NCI-H526 (cell line): ENCODE results near the gene PSMG2.

Experiments used
- DNase-seq, 2 experiments: peaks; one replicate each; lab custom pipeline; 2025; lab: John Stamatoyannopoulos, UW

The PSMG2 gene

DNA sequence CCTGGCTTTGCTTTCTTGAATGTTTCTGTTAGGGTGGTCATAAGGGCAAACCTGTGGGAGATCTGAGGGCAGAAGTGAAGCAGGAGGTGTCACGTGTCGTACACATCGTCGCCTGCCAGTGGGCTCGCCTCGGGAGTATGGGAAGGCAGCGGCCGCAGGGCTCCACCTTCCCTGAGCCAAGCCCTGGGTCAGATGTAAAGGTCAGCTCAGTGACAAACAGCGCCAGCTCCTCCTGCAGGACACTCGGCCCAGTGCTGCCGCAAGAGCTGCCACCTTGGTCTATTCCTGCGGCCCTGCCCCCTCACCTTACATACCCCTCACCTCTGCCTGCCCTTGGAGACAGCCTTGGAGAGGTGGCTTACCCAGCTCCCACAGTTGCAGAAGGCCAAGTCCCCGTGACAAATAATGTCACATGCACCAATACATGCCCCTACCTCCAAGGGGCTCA is 64.2 kb downstream of the PSMG2 start:
- no peak for DNase-seq

DNA sequence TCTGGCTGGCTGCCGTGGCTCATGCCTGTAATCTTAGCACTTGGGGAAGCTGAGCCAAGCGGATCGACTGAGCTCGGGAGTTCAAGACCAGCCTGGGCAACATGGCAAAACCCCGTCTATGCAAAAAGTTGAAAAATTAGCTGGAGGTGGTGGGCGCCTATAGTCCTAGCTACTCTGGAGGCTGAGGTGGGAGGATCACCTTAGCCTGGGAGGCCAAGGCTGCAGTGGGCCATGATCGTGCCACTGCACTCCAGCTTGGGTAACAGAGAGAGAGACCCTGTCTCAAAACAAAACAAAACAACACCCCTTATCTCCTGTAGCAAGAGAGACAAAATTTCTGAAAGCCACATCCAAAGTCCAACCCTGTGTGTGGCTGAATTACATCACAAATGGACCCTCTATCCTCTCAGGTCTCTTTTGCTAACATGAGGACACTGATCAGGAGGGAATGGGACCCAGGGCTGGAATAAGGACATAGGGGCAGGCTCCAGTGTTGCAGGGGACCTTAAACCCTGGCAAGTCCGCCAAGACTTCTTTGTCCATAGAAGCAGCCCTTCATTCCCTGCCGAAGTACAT is 64.8 kb downstream of the PSMG2 start:
- no peak for DNase-seq

DNA sequence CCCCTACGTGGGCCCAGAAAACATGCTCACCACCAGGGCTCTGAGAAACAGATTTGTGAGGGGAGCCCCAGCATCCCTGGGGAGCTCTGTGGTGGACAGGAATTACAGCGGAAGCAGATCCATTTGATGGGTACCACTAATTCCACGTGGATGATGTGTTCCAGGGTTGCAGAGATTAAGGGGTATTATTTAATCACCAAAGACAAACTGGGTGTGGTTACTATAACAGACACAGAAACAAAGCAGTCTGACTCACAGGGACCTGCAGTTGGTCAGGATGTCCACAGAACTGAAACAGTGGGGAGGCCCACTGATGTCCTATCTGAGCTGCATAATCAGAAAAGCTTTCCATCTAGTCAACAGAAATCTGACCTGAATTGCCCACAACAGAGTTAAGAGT is 65.8 kb downstream of the PSMG2 start:
- DNase-seq: no peak

DNA sequence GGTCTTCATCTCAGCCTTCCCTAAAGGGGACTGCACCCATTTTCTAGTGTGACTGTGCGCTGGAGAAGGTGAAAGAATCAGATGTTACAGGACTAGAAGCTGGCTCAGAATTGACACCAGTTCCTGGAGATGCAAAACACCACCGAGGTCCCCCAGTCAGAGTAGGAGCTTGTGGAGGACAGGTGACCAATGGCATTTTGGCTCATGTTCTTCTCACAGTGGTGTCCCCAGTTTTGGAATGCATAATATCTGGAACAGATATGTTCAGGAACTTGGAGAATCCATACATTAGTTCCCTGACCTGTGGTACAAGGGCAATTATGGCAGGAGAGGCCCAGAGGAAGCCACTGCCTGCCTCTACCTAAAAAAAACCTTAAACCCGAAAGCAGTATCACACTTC is 66.3 kb downstream of the PSMG2 start:
- DNase-seq: no peak

DNA sequence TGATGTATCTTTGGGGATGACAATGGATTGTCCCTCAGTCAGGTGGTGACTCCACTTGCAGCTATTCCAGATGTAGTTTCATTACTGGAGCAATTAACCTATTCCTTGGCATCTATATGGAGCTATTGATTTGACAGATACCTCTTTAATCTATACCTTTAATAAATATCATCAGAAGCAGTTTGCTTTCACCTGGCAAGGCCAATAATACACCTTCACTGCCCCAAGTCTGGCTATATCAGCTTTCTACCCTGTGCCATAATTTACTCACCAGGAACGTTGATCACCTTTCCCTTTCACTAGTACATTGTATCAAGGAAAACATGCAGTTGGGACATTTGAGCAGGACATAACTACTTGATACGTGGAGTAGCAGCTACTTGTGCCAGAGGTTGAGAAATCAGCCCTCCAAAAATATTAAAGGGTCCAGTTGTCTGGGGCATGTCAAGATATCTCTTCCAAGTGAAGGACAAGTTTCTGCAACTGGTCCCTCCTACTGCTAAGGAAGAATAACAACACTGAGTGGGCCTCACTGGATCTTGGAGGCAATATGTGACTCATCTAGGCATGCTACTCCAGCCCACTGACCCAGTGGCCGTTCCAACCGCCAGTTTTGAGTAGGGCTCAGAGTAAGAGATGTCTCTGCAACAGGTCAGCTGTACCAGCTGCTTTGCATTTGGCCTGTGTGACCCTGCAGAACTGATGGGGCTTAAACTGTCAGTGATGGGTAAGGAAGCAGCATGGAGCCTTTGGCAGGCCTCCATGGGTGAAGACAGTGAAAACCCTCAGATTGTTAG is 67.0 kb downstream of the PSMG2 start:
- no peak for DNase-seq

DNA sequence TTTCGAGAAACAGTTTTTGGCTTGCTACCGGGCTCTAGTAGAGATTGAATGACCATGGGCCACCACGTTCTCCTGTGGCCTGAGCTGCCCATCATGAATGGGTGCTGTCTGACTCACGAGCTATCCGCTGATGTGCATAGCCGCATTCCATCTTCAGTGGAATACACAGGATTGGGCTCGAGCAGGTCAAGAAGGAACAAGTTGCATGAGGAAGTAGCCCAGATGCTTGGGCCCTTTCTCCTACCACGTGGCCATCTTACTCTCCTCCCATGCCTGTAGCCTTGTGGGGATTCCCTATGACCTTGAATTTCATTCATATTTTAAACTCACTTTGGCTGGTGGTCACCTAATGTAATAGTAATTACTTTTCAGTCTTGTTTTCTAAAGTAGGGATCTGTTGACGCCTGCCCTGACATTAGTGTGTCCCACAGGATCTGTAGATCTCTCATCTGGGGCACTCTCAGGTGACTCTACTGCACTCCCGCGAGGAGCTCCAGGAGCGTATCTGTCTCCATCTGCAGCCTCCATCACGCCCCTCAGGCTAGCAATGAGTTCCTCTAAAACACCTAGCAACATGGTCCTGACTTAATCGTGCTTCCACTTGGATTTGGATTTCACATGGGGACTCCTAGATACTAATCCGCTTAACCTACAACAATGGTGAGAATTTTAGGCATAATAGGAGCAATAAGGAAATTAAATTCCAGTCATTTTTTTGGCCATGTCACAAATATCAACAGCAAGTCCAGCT is 67.8 kb downstream of the PSMG2 start:
- DNase-seq: no peak

DNA sequence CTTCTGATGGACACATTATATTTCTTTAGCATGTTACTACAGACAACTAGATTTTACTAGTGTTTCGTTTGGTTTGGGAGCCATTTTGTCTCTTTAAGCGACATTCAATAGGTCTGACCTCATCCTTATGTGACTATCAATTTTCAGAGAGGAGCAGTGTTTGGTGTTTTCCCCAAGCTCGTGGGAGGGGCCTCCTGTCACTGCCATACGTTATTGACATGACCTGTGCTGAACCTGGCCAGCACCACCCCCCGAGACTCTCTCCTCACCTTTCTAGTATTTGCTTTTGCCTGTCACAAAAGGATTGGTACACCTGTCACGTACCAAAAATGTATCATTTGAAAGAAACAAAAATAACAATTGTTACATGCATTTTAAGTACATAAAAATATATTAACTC is 69.3 kb downstream of the PSMG2 start:
- no peak for DNase-seq

DNA sequence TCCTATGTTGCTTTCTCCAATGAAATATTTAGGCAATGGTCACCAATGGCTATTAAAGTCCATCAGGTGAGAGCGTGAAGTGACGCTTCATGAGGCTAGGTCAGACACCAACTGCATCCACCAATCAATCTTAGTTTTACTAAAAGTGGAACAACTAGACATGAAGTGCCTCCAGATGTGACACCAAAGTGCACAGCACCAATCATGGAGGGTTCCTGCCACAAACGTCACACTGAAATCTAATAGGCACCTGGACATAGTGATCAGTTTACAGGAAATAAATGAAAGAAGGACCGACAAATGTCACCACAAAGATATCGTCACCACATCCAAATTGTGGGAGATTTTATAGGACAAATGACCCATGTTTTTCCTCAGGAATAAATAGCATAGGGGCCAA is 70.5 kb downstream of the PSMG2 start:
- no peak for DNase-seq

DNA sequence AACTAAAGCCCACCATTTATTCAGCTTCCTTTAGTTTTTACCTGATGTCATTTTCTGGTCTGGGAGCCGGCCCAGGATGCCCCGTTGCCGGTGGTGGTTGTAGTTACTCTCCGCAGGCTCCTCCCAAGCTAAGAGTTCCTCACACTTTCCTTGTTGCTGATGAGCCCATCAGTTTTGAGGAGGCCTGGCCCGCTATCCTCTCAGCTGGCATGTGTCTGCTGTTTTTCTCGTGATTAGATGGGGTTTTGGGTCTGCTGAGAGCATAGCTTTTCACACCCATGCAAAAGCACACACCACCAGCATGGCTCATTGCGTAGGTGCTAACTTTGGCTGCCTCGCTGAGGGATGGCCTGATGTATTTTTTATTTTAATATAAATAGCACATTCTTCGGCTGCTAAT is 72.1 kb downstream of the PSMG2 start:
- no peak for DNase-seq
